ENCODE results near the gene APELA. TPM values are rescaled to one million over a fixed set of nuclear protein-coding genes. Genes with fewer than 3 reads are reported as not detected.
"Not testable (repeated sequence)": the region's sequence is repeated elsewhere in the genome, so short reads cannot be mapped to it uniquely, and the experiment has no call there.

Gene APELA
- total RNA-seq, 1 experiment from 2014 or later = not detected

DNA sequence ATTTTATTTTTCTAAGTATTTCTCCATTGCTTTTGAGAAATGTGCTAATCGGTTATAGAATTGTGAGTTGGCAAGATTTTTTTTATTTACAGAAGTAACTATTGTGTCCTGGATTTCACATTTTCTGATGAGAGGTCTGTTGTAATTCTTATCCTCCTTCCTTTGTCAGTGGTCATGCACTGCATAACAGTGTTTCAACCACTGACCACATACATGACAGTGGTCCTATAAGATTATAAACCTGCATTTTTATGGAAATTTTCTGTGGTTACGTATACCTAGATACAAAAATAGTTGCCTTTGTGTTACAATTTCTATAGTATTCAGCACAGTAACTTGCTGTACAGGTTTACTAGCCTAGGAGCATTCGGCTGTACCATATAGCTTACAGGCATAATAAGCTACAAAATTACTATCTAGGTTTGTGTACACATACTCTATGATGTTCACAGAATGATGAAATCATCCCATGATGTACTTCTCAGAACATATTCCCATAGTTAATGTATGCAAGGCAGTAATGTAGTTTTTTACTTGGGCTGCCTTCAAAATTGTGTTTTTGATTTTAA, 47.8 kb downstream of the APELA start:
- DNase-seq (ENCODE audit: low read depth) = no peak

DNA sequence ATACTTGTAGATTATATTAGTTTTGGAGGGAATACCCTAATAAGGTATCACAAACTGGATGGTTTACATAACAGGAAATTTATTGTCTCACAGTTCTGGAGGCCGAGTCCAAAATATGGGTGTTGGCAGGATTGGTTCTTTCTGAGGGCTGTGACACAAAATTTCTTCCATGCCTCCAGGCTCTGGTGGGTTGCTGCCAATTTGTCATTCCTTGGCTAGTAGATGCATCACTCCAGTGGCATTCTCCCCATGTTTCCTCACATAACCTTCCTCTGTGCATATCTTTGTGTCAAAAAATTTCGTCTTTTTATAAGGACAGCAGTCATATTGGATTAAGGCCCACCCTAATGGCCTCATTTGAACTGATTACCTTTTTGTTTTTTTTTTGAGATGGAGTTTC, 49.3 kb downstream of the APELA start:
- peak; percentile 89 for DNase-seq (ENCODE audit: low read depth)

- peak; percentile 60 for DNase-seq (ENCODE audit: low read depth)
These were observed 50.1 kb downstream of the APELA start for GRCh38 chr4:164927101-164927500.

DNA sequence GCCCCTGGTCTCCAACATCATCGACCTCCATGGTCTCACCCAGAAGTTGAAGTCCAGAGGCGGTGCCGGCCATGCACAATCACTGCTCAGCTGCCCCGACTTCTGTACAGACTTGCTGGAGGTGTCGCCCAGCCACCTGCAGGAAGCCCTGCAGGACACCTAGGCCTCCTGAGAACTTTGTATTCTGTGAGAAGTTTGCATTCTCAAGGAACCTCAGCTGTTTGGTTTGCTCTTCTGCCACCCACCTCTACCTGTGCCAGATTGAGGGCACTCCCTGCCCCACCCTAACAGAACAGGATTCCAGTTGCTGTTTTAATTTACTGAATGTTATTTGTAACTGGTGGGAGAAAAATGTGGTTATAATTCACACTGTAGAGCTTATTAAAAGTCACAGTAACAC, 53.7 kb downstream of the APELA start:
- DNase-seq (ENCODE audit: low read depth) = no peak

DNA sequence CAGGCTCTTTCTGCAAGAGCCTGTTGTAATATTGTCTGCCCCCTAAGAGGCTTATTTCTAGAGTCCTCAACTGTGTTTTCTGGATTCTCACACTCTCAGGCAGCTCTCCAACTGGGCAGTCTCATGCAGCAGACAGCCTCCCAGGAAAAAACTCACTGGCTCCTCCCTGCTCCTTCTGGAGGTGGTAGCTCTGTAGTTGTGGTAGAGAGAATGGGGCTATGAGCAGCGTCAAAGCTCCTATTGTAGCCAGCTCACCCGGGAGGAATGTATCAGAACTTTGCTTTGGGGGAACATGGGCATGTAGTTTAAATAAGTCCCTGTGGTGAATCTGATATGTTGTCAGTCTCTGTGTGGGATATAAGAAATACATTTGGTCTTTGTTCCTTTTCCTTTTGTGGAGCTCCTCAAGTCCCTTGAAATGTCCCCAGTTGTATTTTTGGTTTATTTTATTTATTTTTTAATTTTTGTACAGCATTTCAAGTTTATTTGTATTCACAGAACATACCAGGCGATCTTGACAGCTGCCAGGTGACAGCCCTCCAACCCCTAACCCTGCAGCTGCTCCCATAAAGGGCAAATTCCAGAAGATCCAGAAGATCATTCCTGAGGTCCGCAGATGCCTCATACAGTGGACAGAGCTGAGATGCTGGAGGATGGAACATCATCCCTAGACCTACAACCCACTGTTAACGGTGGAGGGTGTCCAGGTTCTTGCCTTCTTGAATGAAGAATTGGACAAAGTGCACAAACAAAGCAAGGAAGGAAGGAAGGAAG, 54.8 kb downstream of the APELA start:
- peak; percentile 72 for DNase-seq (ENCODE audit: low read depth)

- peak; percentile 21 for DNase-seq (ENCODE audit: low read depth)
These were observed 56.3 kb downstream of the APELA start for GRCh38 chr4:164933244-164933643.

DNA sequence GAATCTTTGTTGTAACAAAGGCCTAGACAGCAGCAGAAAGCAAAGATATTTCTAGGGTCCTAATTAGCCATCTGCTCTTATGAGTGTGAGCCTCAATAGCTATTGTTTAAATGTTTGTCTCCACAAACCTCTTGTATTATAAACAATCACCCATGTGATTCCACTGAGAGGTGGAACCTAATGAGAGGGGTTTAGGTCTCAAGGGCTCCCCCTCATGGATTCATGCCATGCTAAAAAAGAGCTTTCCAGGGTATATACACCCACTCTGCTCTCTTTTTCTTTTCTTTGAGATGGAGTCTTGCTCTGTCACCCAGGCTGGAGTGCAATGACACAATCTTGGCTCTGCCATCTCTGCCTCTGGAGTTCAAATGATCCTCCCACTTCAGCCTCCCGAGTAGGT, 58.4 kb downstream of the APELA start:
- peak; percentile 28 for DNase-seq (ENCODE audit: low read depth)

GRCh38 chr4:164935865-164936606, 59.1 kb downstream of the APELA start:
- DNase-seq (ENCODE audit: low read depth) = not testable (repeated sequence)

GRCh38 chr4:164937576-164938270, 60.7 kb downstream of the APELA start:
- DNase-seq (ENCODE audit: low read depth) = peak; percentile 26

- no peak for DNase-seq (ENCODE audit: low read depth)
These were observed 66.2 kb downstream of the APELA start for GRCh38 chr4:164943192-164943591.

DNA sequence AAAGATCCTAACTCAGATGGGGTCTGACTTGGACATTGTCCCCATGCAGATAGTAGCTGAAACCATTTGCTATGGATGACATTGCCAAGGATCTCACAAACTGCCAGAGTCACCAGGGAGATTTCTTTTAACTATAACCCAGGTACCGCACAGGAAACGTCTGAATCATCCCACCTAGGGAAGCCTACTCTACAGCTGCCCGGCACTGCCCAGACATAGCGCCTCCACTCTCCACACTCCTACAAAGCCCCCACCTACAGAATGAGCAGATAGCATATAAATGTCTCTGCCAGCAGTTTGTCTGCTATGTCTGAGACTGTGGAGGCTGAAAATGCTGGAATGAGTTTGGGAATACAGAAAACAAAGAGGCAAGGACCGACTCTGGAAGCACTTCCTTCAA, 68.2 kb downstream of the APELA start:
- DNase-seq (ENCODE audit: low read depth) = no peak

DNA sequence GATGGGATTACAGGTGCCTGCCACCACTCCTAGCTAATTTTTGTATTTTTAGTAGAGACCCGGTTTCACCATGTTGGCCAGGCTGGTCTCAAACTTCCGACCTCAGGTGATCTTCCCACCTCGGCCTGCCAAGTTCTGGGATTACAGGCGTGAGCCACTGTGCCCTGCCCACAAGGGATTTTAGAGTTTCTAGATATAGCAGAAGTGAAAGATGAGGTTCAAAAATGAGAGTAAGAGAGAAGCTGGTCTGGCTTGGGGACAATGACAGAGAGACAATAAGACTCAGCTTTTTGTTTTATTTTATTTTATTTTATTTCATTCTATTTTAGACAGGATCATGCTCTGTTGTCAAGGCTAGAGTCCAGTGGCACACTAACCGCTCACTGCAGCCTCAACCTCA, 69.8 kb downstream of the APELA start:
- DNase-seq (ENCODE audit: low read depth) = no peak

Other genes starting within 250 kb of the APELA start
- gene SMIM31, start 123.0 kb upstream of the APELA start, total RNA-seq (2014; rRNA removed; shearing (Covaris generic)) = not detected in 2 replicates
- 0.20 TPM in 1 of 2 replicates, not detected in the other for gene TRIM61, start 100.5 kb downstream of the APELA start, total RNA-seq (2014; rRNA removed; shearing (Covaris generic))
- not detected in 2 replicates for gene TRIM60, start 154.8 kb downstream of the APELA start, total RNA-seq (2014; rRNA removed; shearing (Covaris generic))
- not detected in 2 replicates for gene TRIM75, start 176.7 kb downstream of the APELA start, total RNA-seq (2014; rRNA removed; shearing (Covaris generic))
- 3.0 and 4.1 TPM in 2 replicates for gene TMEM192, start 235.7 kb downstream of the APELA start, total RNA-seq (2014; rRNA removed; shearing (Covaris generic))